Neutrophil (primary cell): ENCODE results near the gene EIF4A2.
"Not testable (repeated sequence)": the region's sequence is repeated elsewhere in the genome, so short reads cannot be mapped to it uniquely, and the experiment has no call there.

ENCODE experiments used
- H3K27ac ChIP-seq: fragments of 200-600 bp; sonication (generic); 2 replicates; pipeline ENCODE4 v1.5.1; 2016; ENCODE audit warnings: mild to moderate bottlenecking, moderate library complexity
- H3K27me3 ChIP-seq: fragments of 200-600 bp; sonication (generic); 2 replicates; pipeline ENCODE4 v1.6.0; 2016; ENCODE audit warnings: mild to moderate bottlenecking
- H3K36me3 ChIP-seq: fragments of 200-600 bp; sonication (generic); 2 replicates; pipeline ENCODE4 v1.5.1; 2017
- H3K4me1 ChIP-seq, 2 experiments: fragments of 200-600 bp in 1 of 2; sonication (generic) in 1 of 2; 1 replicate in 1 of 2; 2 replicates in 1 of 2; pipeline versions ENCODE4 v1.5.1 to v1.6.1; 2013 to 2016; ENCODE audit warnings: low read depth in 1 of 2, low read length in 1 of 2, mild to moderate bottlenecking in 1 of 2, moderate library complexity in 1 of 2; ENCODE audit not compliant: control insufficient read depth in 1 of 2, insufficient read depth in 1 of 2
- H3K4me3 ChIP-seq, 2 experiments: fragments of 200-600 bp in 1 of 2; sonication (generic) in 1 of 2; 1 replicate in 1 of 2; 2 replicates in 1 of 2; pipeline ENCODE4 v1.5.1; 2013 to 2016; ENCODE audit warnings: low read depth in 1 of 2, low read length in 1 of 2, mild to moderate bottlenecking in 1 of 2, moderate library complexity in 1 of 2
- H3K9me3 ChIP-seq: fragments of 200-600 bp; sonication (generic); 2 replicates; pipeline ENCODE4 v1.5.1; 2016
- TF ChIP-seq, protein P1 (sequence below): fragments of 200-600 bp; sonication (generic); IDR thresholded peaks from 2 replicates; pipeline ENCODE4 v1.5.1; 2016; ENCODE audit warnings: antibody characterized with exemption

EIF4A2 gene

DNA sequence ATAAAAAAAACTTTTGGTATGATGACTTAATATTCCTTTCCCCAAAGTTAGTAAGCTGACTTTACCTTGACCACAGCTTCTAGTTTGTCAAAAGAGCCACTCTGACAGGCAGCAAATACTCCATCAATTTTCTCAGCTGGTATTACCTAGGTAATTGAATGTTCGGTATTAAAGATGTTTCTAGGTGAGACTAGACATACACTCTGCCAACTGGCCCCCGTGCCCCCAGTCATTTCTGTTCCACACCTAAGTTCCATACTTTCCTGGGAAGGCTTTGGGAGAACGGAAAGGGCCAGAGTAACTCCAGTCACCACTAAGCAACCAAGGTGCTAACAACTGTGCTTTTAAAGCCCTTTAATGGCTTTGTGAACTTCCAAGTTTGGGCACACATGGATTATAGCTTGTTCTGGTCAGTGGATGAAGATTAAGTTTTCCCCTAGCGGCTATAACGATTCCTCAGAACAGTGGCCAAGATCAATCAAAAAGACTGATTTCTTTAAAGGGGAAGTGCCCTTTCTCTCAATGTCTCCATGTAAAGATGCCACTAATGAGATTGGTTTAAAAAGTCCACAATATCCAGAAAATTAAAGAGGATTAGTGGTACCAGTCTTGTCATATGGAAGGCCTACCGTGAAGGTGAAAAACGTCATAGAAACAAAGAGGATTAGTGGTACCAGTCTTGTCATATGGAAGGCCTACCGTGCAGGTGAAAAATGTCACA, 7.0 kb downstream of the EIF4A2 start:
- Histone ChIP-seq H3K4me1 (peaks cover 7 to 8% of the 10 kb centered on the region in 2 experiments), H3K36me3 (peaks cover 57% of the 10 kb centered on the region), H3K27me3 (no peaks in the 10 kb centered on the region), H3K27ac (peak overlapping the region; percentile 2), H3K9me3 (no peaks in the 10 kb centered on the region), H3K4me3 (no peak overlapping the region)
- TF ChIP-seq, protein P1, sequence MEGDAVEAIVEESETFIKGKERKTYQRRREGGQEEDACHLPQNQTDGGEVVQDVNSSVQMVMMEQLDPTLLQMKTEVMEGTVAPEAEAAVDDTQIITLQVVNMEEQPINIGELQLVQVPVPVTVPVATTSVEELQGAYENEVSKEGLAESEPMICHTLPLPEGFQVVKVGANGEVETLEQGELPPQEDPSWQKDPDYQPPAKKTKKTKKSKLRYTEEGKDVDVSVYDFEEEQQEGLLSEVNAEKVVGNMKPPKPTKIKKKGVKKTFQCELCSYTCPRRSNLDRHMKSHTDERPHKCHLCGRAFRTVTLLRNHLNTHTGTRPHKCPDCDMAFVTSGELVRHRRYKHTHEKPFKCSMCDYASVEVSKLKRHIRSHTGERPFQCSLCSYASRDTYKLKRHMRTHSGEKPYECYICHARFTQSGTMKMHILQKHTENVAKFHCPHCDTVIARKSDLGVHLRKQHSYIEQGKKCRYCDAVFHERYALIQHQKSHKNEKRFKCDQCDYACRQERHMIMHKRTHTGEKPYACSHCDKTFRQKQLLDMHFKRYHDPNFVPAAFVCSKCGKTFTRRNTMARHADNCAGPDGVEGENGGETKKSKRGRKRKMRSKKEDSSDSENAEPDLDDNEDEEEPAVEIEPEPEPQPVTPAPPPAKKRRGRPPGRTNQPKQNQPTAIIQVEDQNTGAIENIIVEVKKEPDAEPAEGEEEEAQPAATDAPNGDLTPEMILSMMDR = no peak

DNA sequence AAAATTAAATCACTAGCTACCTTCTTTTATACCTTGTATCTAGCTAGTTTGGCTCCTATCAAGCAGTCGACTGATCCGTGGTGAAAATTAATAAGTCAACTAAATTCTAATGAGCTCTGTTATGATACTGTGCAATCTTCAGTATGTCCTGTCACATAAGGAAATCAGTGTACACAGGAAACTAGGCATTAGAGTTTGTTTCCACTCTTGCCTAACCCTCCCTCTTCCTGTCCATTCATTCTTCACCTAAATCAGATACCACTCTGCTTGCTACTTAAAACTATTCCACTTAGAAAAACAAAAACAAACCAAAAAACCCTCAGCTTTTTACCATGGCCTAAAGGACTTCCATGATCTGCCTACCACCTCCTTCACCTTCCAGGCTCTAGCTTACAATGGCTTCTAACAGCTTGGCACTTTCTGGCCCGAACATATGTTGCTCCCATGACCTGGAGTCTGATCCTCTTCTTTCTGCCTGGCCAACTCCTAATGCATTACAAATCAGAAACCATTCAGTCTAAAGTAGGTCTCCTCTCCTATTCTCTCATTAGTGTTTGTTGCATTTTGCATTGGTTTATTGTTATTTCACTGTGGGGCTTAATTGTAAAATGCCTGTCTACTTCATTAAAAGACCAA, 15.0 kb downstream of the EIF4A2 start:
- TF ChIP-seq, protein P1 = no peak
- Histone ChIP-seq H3K36me3 (peaks cover 9% of the 10 kb centered on the region), H3K4me1 (no peaks in the 10 kb centered on the region), H3K27ac (no peak overlapping the region), H3K27me3 (no peaks in the 10 kb centered on the region), H3K9me3 (no peaks in the 10 kb centered on the region), H3K4me3 (no peak overlapping the region)

DNA sequence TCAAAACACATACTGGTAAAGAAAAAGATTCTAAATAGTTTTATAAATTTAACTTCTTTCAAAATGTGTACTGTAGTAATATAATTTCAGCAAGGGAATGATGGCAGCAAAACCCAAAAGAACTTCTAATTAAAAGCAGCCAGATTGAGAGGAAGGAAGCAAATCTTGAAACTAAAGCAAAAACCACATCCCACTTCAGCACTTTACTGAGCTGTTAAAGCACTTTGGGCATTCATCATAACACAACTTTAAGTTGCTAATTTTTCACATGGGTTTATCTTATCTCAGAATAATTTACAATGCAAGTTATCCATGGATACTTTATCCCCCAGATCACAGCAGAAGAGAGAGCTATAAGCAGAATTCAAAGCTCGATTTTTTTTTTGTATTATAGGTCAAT, 16.9 kb downstream of the EIF4A2 start:
- Histone ChIP-seq H3K27me3 (no peaks in the 10 kb centered on the region), H3K4me3 (no peak overlapping the region), H3K9me3 (no peaks in the 10 kb centered on the region), H3K4me1 (peaks cover 0 to under 1% of the 10 kb centered on the region in 2 experiments), H3K36me3 (peaks cover 4% of the 10 kb centered on the region), H3K27ac (no peak overlapping the region)
- TF ChIP-seq, protein P1 = no peak

DNA sequence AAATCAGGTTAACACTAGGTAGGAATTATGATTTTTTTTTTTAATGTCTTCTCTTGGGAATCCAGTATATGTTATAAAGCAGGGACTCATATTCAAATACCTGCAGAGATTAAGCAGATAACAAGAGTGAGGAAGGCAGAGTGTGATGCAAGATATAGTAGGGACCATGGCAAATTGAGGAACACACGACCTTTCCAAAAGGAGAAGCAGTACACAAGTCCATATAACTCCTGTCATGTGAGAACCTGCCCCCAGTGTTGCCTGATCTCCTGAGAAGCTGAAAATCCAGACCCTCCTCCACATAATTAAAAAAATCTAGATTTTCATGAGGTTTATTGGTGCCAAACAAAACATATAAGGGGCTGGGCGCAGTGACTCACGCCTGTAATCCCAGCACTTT, 19.3 kb downstream of the EIF4A2 start:
- Histone ChIP-seq H3K27ac (no peak overlapping the region), H3K27me3 (no peaks in the 10 kb centered on the region), H3K36me3 (peaks cover 4% of the 10 kb centered on the region), H3K4me3 (no peak overlapping the region), H3K4me1 (peaks cover 13 to 16% of the 10 kb centered on the region in 2 experiments), H3K9me3 (no peaks in the 10 kb centered on the region)
- TF ChIP-seq, protein P1 = no peak

DNA sequence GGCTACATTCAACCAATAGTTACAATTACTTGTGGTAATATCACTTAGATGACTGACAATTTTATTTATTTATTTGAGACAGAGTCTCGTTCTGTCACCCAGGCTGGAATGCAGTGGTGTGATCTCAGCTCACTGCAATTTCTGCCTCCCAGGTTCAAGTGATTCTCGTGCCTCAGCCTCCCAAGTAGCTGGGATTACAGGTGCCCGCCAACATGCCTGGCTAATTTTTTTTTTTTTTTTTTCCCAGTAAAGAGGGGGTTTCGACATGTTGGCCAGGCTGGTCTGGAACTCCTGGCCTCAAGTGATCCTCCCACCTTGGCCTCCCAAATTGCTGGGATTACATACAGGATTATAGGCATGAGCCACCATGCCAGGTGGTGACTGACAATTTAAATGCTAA, 20.1 kb downstream of the EIF4A2 start:
- H3K27ac ChIP-seq, H3K4me3 ChIP-seq, H3K27me3 ChIP-seq, H3K9me3 ChIP-seq, H3K36me3 ChIP-seq: not testable (repeated sequence)
- H3K4me1 ChIP-seq = peaks cover 13 to 16% of the 10 kb centered on the region in 2 experiments
